Esophagus squamous epithelium (tissue), 4 donors: ENCODE data around the gene GPNMB.
"Not testable (repeated sequence)": the region's sequence is repeated elsewhere in the genome, so short reads cannot be mapped to it uniquely, and the experiment has no call there.

ENCODE experiments used
- CTCF ChIP-seq, 6 experiments: fragments of 450-650 bp in 4 of 6; fragments of 200-600 bp in 2 of 6; sonication (generic) in 2 of 6; IDR thresholded peaks; one replicate each; pipeline ENCODE4 v1.5.1; 2016 to 2019; ENCODE audit warnings: antibody characterized with exemption in 6 of 6, mild to moderate bottlenecking in 4 of 6, moderate library complexity in 4 of 6
- POLR2A ChIP-seq, 4 donors: fragments of 450-650 bp; IDR thresholded peaks; one replicate each; pipeline ENCODE4 v1.6.1; 2017; ENCODE audit warnings: antibody characterized with exemption in 4 of 4, mild to moderate bottlenecking in 4 of 4, moderate library complexity in 3 of 4

GRCh38 chr7:23312141-23312540 is 65.6 kb downstream of the GPNMB start:
- TF ChIP-seq CTCF, POLR2A (IDR thresholded peaks at IDR 0.05): not testable (repeated sequence)
